Measurements from ENCODE around the gene PLEKHA6.
"Not testable (repeated sequence)": the region's sequence is repeated elsewhere in the genome, so short reads cannot be mapped to it uniquely, and the experiment has no call there.

The PLEKHA6 gene

DNA sequence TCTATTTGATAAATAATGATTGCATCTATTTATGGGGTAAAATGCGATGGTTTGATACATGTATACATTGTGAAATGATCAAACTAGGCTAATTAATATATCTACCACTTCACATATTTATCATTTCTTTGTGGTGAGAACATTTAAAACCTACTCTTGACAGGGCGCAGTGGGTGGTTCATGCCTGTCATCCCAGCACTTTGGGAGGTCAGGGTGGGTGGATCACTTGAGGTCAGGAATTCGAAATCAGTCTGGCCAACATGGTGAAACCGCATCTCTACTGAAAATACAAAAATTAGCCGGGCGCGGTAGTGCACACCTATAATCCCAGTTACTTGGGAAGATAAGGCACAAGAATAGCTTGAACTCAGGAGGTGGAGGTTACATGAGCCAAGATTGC lies 25.3 kb downstream of the PLEKHA6 start:
- DNase-seq: no peak

DNA sequence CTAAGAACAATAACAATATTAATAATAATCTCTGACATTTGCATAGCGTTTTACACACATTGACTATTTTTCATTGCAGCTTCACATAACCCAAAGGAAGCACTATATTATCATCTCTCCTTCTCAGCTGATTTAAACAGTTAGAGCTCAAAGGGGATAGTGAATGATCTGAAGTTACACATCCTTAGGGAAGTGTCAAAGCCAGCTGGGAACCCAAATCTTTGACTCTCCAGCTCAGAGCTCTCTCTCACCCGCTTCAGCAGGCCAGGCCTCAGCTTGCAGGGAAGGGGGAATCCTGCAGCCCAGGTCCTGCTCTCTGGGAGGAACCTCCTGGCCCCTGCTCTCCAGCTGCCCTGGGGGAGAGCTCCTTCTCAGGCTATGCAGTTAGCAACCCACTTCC lies 26.3 kb downstream of the PLEKHA6 start:
- no peak for DNase-seq

DNA sequence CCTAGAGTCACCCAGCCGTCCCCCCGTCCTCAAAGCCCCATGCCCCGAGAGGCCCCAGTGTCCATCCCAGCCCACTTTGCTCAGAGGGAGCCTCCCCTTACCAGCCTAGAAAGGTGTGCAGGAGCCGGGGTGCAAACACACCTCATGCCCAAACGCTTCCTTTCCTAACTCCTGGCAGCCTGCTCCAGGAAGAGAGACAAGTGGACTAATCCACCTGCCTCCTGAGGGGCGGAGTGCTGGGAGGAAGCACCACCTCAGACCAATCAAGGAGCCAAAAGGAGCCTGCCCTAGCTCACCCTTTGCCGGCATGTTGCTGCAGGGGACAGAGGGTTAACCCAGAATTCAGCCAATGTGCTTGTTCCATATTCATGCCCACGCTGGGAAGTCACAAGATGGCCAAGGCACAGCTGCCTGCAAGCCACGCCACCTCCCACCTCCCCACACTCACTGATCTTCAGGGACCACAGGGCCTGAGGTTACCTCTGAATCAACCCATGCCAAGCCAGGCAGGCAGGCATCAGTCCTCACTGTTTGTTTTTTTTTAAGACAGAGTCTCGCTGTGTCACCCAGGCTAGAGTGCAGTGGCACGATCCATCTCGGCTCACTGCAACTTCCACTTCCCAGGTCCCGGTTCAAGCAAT lies 27.8 kb downstream of the PLEKHA6 start:
- DNase-seq: no peak

DNA sequence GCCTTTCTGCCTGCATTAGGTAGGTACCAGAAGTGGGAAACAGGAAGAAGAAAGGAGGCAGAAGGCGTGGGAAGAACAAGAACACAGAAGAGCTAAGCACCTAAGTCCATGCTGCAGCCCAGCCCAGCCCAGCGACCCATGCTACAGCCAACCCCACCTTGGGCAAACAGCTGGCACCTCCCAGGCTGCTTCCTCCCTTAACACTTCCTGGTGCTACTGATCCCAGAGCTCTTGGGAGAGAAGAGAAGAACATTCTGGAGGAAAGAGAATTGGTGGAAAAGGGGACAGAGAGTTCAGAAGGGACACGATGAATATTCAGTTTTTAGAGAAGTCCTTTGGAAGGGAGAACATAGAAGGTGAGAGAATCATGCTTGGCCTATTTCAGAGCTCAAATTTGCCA lies 28.5 kb downstream of the PLEKHA6 start:
- no peak for DNase-seq

DNA sequence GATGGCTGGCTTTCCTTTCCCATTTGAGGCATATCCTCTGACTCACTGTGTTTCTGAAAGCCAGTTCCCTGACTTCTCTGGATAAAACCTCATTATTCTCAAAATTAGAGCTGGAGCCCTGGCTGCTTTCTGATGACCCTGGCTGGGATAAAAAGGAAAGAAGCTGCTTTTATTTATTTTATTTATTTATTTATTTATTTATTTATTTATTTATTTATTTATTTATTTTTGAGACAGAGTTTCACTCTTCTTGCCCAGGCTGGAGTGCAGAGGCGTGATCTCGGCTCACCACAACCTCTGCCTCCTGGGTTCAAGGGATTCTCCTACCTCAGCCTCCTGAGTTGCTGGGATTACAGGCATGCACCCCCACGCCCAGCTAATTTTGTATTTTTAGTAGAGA lies 31.9 kb downstream of the PLEKHA6 start:
- DNase-seq: not testable (repeated sequence)

DNA sequence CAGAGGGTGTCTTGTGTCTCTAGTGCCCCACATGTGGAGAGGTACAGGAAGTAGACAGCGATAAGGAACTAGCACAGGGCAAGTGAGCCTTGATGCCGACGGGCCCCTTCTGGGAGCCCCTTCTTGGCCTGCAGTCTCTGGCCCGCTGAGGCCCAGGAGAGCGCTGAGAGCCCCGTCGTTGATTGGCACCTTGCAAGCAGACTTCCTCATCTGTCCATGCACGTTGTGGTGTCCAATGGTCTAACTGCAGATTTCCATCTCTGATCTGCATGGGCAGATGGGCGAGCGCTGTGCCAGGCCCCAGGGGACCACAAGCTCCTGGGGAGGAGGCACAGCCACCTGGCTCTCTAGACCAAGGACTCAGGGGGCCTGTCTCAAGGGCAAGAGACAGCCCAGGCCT lies 32.4 kb downstream of the PLEKHA6 start:
- no peak for DNase-seq

DNA sequence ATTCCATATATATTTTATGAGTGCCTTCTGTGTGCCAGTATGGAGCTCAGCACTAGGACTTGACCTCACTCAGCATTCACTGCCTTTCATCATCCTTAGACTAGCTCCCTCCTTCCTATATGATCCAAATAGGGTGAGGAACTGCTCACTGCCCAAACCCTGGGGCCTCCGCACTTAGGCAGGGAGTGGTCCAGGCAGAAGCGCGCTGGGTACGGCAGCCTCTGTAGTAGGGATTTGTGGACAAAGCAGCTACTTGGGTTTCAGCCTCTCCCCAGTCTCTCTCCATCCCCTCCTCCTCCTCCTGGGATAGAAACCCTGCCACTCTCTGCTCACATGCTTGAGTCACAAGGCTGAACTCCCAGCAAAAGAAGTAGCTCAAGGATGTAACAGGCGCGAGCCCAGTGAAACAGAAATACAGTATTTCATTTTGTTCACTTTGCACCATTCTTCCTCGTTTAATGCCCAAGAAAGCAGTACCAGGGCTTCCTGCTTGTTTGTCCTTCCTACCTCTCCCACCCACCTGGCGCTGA lies 32.9 kb downstream of the PLEKHA6 start:
- DNase-seq: no peak

DNA sequence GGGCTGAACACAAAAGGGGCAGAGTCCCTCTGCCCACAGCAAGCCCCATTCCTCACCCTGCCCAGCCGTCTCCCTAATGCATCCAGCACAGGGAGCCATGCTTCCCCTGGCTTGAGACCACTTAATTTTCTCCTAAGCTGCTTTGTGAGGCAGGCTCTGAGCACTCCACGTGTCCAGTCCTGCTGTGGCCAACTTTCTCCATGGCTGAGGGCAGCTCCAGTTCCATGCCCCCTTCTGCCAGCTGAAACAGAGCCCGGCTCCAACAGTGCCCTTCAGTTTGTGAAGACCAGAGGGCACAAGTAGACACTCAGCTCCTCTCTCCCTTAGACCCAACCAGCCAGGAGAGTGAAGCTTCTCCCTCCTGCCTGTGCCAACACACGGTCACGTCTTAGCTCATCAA lies 33.8 kb downstream of the PLEKHA6 start:
- no peak for DNase-seq

DNA sequence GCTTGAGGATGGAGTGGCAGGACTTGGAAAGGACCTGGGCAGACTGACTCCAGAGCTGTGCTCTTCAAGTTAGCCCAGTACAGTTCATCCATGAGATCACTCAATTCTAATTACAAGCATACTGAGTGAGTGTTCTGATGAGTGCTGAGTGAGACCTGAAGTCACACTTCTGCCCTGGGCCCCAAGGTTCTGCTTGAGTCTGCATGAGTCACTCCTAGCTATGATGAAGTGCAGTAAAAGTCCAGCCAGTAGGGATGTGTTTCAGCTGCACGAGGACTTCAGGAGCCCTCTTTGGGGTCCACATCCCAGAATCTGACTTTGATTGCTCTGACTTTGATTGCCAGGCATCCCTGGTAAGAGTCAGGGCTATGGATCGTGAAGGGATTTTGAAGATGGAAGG lies 35.8 kb downstream of the PLEKHA6 start:
- no peak for DNase-seq

DNA sequence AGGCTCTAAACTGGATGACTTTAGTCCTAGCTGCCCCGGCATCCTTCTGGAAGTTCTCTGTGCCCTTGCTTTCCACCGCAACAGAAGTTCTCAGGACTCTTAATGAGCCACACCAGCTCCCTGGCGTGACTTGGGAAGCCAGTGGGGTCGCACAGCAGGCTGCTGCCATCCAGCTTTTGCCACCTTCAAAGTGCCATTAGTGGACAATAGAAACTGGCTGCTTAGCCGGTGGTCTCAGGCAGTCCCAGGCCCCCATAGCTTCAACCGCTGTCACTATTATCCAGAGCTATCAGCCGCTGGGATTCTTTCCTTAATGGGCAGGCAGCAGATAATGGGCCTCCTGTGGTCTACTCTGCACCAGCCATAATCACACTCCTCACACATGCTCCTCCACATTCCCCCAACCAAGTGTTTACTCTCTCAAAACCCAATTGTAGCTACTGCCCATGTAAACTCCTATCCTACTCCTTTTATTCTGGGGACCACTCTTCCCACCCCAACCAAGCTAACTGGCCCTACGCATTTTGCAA lies 37.3 kb downstream of the PLEKHA6 start:
- no peak for DNase-seq

DNA sequence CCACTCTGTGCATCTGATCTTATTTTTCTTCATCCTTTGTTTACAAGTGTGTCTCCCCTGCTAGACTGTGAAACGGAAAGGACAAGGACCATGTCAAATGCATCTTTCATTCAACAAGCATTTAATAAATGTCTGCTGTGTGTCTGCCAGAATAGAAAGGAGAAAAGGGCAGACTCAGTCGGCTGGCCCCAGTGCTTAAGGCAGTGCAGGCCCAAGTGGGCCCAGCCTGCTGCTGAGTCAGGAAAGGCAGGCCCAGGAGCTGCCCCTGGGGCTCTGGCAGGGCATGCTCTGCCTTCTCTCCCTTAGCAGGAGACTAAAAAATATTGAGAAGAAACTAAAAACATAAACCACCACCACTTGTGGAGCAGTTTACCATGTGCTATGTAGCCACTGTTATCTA lies 38.1 kb downstream of the PLEKHA6 start:
- no peak for DNase-seq

DNA sequence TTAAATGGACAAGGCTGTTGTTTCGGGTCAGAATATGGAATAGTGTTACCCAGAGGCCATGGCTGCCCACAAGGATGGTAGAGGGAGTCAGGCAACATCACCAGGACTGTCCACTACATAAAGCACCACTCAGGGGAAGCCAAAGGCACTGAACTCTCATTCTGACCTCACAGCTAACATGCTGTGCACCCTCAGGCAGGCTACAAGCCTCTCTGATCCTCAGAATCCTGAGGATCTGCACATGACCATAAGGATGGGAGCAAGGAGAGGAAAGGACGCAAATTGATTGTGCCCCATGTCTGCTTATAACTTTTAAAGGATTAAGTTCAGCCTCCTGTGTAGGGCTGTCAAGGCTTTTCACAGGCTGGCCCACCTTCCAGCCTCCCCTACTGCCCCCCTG lies 38.7 kb downstream of the PLEKHA6 start:
- DNase-seq: no peak

DNA sequence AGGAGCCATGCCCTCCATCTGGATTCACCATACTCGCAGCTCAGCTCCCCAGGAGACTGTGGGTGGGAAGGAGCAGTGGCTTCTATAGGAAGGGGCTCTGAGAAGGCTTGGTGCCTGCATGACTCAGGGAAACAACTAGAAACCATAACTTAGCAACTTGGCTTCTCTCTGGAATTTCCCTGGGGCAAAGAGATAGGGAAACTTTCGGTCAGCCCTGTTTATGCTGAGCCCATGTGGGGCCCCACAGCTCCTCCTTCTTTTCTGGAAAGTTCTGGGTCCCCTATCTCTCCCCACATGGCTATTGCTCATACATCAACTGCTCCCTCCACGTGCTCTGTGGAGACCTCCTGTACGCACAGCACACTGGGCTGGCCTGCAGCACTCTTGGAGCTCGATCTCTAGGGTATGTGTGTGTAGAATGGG lies 39.3 kb downstream of the PLEKHA6 start:
- no peak for DNase-seq

DNA sequence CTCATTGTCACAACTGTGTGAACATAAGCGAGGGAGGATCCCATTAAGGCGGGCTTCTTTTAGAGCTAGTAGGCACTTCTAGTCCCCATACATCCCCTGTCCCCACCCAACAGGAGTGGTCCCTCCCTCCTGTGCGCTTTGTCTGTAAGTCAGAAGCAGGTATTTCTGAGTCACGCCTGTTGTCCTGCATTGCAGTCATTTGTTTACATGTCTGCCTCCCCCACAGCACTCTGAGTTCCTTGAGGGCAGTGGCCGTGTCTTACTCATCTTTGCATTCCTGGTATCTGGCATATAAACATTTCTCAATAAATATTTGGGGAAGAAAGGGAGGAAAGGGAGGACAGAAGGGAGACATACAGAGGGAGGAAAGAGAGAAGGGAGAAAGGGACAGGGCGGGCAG lies 40.3 kb downstream of the PLEKHA6 start:
- DNase-seq: no peak

DNA sequence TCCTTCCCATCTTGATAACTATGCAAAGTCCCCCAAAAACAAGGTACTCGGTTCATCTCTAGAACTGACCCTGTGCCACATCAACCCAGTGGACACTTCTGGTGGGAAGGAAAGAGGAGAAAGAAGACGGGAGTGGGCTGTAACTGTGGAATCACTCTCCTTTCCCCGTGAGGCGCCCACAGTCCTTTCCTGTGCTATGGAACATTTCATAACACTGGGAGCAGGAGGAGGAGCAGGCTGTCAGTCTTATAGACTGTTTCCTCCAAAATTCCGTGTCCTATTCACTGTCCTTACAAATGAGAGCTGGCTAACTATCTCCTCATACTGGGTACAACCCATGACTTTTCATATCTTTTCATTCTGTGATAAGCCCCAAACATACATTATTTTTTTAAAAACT lies 40.7 kb downstream of the PLEKHA6 start:
- no peak for DNase-seq

DNA sequence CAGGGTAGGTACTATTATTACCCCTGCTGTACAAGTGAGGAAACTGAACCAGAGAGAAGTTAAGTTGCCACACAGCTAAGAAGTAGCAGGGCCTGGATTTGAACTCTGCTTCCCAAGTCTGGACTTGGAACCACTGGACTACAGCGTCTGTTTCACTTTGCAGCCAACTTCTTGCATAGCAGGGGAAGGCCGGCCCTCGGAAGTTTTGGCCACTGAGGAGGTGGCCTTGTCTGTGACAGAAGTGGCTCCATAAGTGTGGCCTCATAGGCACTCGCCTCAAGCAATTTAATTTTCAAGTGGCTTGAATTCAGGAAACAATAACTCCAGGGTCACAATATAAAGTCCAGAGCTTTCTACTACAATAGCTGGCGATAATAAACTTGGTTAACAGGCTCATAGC lies 41.4 kb downstream of the PLEKHA6 start:
- DNase-seq: no peak

DNA sequence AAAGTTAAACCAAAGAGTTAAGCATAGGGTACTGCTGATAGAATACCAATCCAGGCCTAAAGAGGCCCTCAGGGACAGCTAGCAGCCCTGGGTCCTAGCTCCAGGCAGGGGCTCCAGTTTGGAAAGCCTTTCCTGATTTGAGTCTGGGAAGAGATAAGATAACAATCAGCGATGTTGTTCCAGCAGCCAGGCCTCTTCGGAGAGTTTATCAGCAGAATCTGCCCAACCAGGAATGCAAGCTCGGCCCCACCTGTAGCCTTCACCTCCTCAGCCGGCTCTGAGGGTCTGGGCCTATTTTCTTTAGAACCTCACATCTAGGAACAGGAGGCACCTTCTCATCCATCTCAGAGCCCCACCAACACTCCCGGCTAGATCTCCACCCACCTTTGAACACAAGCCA lies 42.6 kb downstream of the PLEKHA6 start:
- no peak for DNase-seq

DNA sequence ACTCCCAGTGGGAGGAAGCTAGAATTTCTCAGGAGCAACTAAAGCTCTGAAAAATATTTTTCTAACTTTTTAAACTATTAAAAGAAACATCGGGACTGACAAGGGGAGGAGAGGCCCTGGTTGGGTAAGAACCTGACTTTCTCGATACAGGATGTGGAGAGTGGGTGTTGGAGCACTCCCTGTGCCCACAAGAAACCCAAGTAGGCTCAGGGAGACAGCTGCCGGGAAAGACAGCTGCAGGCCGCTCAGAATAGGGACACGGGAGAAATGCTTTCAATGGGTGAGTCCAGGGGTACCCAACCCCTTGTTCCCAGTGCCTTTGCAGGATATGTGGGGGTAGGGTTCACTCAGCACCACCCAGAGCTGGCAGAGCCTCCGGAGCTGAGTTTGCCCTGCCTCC lies 43.6 kb downstream of the PLEKHA6 start:
- no peak for DNase-seq

DNA sequence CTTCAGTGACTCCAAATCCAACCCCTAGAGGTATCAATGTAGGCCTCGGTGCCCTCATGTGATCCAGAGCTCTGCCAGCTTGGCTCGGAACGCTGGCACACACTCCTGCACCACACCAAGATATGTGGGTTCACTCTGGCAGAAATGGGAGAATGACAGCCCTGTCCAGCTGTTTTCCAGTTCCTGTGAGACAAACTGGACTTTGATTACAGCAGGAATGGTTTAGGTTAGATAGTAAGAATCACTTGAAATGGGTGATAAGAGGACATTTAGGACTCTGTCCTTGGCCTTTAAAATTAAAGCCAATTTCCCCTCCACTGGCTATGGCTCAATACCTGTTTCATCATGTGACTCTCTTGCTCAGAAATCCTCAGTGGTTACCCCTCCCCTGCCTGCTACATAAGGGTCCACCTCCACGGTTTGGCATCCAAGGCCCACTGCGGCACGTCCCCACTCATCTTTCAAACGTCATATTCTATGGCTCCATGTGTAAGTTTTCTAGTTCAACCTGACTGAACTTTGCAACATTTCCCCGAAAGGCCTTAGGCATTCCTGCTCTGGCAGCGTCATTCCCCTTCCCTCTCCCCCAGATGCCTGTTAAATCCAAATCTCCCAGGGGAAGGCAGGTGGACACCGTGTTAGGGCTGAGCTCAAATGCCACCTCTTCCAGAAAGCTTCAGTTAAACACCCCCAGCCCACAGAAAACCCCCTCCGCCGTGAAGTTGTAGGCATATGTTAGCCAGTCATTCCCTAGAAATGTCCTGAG lies 44.7 kb downstream of the PLEKHA6 start:
- DNase-seq: no peak

DNA sequence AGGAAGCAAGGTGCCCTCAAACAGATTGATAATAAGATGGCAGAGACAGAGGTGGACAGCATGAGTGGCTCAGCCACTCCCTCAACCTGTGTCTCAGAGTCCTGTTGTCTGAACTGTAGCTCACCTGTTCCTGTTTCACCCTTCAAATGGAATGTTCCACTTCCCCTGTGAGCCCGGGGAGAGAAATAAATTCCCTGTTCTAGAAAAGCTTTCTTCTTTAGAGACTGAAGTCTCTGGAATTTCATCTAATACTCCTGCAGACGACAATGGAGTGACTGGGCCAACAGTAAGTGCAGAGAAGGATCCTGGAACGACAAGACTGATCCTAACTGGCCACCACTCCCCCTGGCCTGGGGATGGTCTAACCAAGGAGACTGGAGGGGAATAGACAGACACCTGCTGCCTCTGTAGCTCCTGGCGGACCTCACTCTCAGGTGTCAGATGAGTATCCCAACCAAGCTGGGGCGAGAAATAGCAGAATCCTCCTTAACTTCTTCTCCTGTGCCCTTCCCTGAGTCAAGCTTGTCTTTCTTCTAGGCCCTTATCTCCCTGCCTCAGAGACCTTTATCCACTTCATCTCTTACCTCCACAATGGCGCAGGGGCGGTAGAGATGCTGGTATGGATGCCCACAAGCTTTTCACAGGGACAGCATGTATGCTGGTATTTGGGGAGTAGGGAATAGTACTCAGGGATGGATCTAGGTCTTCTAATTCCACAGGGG lies 45.4 kb downstream of the PLEKHA6 start:
- DNase-seq: peak; percentile 65

DNA sequence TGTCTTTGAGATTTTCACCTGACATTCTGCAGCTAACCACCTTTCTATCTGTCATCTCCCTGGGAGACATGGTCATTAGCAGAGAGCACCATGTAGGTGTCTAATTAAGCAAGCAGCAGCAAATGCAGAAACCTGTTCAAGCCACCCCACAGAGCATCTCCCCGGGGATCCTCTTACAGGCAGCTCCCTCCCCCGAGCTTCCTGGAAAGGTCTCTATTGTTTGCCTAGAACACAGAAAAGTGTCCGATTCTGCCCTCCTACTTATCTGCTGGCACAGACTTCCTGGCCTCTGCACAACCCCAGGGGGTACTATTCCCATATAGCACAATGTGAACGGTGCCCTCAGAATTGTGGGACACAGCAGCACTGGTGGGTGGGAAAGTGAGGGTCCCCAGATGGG lies 46.1 kb downstream of the PLEKHA6 start:
- peak; percentile 83 for DNase-seq

DNA sequence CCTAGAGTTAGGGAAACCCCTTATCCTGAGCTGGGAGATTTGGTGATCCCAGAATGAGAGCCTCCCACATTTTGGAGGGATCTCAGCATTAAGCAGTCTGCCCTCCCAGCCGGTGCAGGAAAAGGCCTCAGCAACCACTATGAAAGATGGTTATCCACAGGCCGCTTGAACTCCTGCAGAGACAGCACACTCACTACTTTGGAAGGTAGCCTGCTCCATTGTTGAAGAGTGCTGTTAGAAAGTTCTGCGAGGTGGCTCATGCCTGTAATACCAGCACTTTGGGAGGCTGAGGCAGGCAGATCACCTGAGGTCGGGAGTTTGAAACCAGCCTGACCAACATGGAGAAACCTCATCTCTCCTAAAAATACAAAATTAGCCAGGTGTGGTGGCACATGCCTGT lies 48.8 kb downstream of the PLEKHA6 start:
- not testable (repeated sequence) for DNase-seq

DNA sequence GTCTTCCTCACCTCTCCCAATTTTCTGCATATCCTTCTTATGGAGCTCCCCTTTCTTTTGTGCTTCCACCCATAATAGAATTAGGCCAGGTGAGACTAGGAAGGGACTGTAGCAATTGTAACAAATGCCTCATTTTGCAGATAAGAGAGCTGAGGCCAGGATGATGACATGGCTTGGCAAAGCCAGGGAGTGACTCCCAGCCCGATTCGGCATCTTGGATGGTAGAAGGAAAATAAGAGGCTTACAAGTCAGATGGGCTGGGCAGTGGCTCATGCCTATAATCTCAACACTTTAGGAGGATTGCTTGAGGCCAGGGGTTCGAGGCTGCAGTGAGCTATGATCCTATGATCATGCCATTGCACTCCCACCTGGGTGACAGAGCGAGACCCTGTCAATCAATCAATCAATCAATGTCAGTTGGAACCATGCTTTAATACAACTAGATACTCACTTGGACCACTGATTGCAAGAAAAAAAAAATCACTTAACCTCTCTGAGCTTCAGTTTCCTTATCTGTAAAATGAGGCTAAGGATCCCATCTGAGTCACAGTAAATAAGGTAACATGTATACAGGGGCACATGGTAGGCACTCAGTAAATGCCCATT lies 51.6 kb downstream of the PLEKHA6 start:
- no peak for DNase-seq

Measured in NCI-H1436 treated with DMSO at 0.1 percent for 48 hours (cell line).